Gastrocnemius medialis (tissue), 4 donors: ENCODE measurements around the gene EPS8L1.
"Not testable (repeated sequence)": the region's sequence is repeated elsewhere in the genome, so short reads cannot be mapped to it uniquely, and the experiment has no call there.

Experiments
- POLR2A ChIP-seq, 2 donors: fragments of 450-650 bp; IDR thresholded peaks; one replicate each; pipeline ENCODE4 v1.6.1; 2017; ENCODE audit warnings: antibody characterized with exemption in 2 of 2, mild to moderate bottlenecking in 2 of 2, moderate library complexity in 2 of 2
- TF ChIP-seq, protein P1 (sequence below), 5 experiments: fragments of 450-650 bp in 3 of 5; fragments of 200-600 bp in 2 of 5; sonication (generic) in 2 of 5; IDR thresholded peaks in 4 of 5; conservative IDR thresholded peaks in 1 of 5; 1 replicate in 4 of 5; 2 replicates in 1 of 5; pipeline ENCODE4 v1.5.1; 2016 to 2019; ENCODE audit warnings: antibody characterized with exemption in 5 of 5, mild to moderate bottlenecking in 3 of 5, moderate library complexity in 3 of 5

DNA sequence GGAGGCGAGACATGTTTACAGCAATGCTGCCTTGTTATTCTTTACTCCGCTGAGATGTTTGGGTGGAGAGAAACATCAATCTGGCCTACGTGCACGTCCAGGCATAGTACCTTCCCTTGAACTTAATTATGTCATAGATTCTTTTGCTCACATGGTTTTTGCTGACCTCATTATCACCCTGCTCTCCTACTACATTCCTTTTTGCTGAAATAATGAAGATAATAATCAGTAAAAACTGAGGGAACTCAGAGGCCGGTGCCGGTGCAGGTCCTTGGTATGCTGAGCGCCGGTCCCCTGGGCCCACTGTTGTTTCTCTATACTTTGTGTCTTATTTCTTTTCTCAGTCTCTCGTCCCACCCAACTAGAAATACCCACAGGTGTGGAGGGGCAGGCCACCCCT, 15.4 kb upstream of the EPS8L1 start:
- TF ChIP-seq POLR2A (IDR thresholded peaks at IDR 0.05), result not testable (repeated sequence)
- TF ChIP-seq, protein P1, sequence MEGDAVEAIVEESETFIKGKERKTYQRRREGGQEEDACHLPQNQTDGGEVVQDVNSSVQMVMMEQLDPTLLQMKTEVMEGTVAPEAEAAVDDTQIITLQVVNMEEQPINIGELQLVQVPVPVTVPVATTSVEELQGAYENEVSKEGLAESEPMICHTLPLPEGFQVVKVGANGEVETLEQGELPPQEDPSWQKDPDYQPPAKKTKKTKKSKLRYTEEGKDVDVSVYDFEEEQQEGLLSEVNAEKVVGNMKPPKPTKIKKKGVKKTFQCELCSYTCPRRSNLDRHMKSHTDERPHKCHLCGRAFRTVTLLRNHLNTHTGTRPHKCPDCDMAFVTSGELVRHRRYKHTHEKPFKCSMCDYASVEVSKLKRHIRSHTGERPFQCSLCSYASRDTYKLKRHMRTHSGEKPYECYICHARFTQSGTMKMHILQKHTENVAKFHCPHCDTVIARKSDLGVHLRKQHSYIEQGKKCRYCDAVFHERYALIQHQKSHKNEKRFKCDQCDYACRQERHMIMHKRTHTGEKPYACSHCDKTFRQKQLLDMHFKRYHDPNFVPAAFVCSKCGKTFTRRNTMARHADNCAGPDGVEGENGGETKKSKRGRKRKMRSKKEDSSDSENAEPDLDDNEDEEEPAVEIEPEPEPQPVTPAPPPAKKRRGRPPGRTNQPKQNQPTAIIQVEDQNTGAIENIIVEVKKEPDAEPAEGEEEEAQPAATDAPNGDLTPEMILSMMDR (IDR thresholded peaks at IDR 0.05 in 4 of 5, conservative IDR thresholded peaks at IDR 0.05 in 1 of 5), result not testable (repeated sequence)
